Mesothelial cell of epicardium (in vitro differentiated cells): ENCODE measurements around the gene CERS5. TPM values are rescaled to one million over a fixed set of nuclear protein-coding genes. Genes with fewer than 3 reads are reported as not detected.

Experiments used
- DNase-seq, 2 experiments: peaks; one replicate each; pipeline ENCODE4 v3.0.0; 2021; ENCODE audit warnings: low spot score in 2 of 2; ENCODE audit not compliant: unreplicated experiment in 2 of 2
- H3K27ac Mint-ChIP-seq: 2 replicates; pipeline ENCODE4 v1.8.0; 2021; ENCODE audit warnings: mixed read lengths
- H3K27me3 Mint-ChIP-seq: 2 replicates; pipeline ENCODE4 v1.8.0; 2021; ENCODE audit warnings: low read depth, mixed read lengths
- H3K36me3 Mint-ChIP-seq: 2 replicates; pipeline ENCODE4 v1.8.0; 2021; ENCODE audit warnings: mixed read lengths
- H3K4me1 Mint-ChIP-seq: 2 replicates; pipeline ENCODE4 v1.8.0; 2021; ENCODE audit warnings: mixed read lengths
- H3K4me3 Mint-ChIP-seq: 2 replicates; pipeline ENCODE4 v1.8.0; 2021; ENCODE audit warnings: mild to moderate bottlenecking, moderate library complexity, mixed read lengths
- H3K9me3 Mint-ChIP-seq: 2 replicates; pipeline ENCODE4 v1.8.0; 2021; ENCODE audit warnings: mixed read lengths
- CTCF ChIP-seq: fragments of 200-600 bp; sonication (generic); IDR thresholded peaks from one replicate; pipeline ENCODE4 v1.5.0; 2021; ENCODE audit warnings: antibody characterized with exemption; ENCODE audit not compliant: unreplicated experiment
- total RNA-seq: library from RNA; stranded (reverse); gene quantifications from 3 replicates; pipeline ENCODE4 v1.2.1, GENCODE V29; 2021

The CERS5 gene
- total RNA-seq, 1 donor from 2014 or later: 77.1 TPM

- H3K27ac Mint-ChIP-seq: no peak overlapping the region
- no peaks in the 10 kb centered on the region for H3K27me3 Mint-ChIP-seq
- TF ChIP-seq CTCF: no peak
- no peak for DNase-seq
- no peak overlapping the region for H3K4me3 Mint-ChIP-seq
- peaks cover 3% of the 10 kb centered on the region for H3K36me3 Mint-ChIP-seq
- H3K4me1 Mint-ChIP-seq: peaks cover 12% of the 10 kb centered on the region
- H3K9me3 Mint-ChIP-seq: no peaks in the 10 kb centered on the region
Measured at GRCh38 chr12:50105913-50106450, 61.2 kb downstream of the CERS5 start.

- Mint-ChIP-seq H3K27ac (peak overlapping the region; percentile 30), H3K9me3 (no peaks in the 10 kb centered on the region), H3K4me3 (no peak overlapping the region), H3K27me3 (no peaks in the 10 kb centered on the region), H3K4me1 (peaks cover 9% of the 10 kb centered on the region), H3K36me3 (peaks cover 7% of the 10 kb centered on the region)
- no peak for TF ChIP-seq CTCF
- DNase-seq: no peak
Measured at GRCh38 chr12:50104417-50105366, 62.5 kb downstream of the CERS5 start.

GRCh38 chr12:50103767-50104321 lies 63.3 kb downstream of the CERS5 start, which contains the start of gene GPD1:
GPD1 (plus strand) TSS chr12:50104008; CDS start chr12:50104051, 43 bp downstream.
- peaks cover 14% of the 10 kb centered on the region for H3K36me3 Mint-ChIP-seq
- H3K4me3 Mint-ChIP-seq: no peak within 1 kb of the TSS
- H3K27ac Mint-ChIP-seq: peak within 1 kb of the TSS; percentile 71
- DNase-seq: peak; percentile 42 to 70
- peaks cover 9% of the 10 kb centered on the region for H3K4me1 Mint-ChIP-seq
- TF ChIP-seq CTCF: no peak
- H3K27me3 Mint-ChIP-seq: no peaks in the 10 kb centered on the region
- H3K9me3 Mint-ChIP-seq: no peaks in the 10 kb centered on the region

- H3K9me3 Mint-ChIP-seq: no peaks in the 10 kb centered on the region
Measured at GRCh38 chr12:50103351-50103750, 63.8 kb downstream of the CERS5 start.

More at GRCh38 chr12:50103351-50103750, 63.8 kb downstream of the CERS5 start:
- Mint-ChIP-seq H3K4me1 (peaks cover 9% of the 10 kb centered on the region), H3K27me3 (no peaks in the 10 kb centered on the region), H3K27ac (no peak overlapping the region), H3K4me3 (no peak overlapping the region), H3K36me3 (peaks cover 19% of the 10 kb centered on the region)
- no peak for DNase-seq
- no peak for TF ChIP-seq CTCF
